ENCODE measurements around the gene PAK1. TPM values are rescaled to one million over a fixed set of nuclear protein-coding genes. Genes with fewer than 3 reads are reported as not detected.
"Not testable (repeated sequence)": the region's sequence is repeated elsewhere in the genome, so short reads cannot be mapped to it uniquely, and the experiment has no call there.

Gene PAK1
- polyA plus RNA-seq, 3 donors = 128 to 195 (median 134) TPM

DNA sequence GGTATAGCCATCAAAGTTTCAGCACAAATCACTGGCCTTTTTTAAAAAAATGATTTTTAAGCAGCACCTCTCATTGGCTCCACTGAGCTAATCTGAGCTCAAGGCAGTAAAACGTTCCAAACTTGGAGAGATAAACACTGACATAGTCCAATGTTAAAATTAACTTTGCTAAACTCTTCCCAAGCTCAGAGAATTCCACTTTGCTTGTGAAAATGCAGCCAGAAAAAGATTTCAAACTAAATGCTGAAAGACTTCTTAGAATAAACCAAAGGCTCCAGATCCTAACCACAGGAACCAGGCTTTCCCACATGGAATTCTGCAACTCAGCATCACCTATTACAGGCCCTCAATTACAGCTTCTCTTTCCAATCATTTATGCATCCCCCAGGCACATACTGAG, 87.7 kb downstream of the PAK1 start:
- intact Hi-C loops (cut with micrococcal nuclease) = no loop called here
- peak overlapping the region in 1 of 7 donors; percentile 11 for H3K27ac Mint-ChIP-seq
- TF ChIP-seq, protein P1, sequence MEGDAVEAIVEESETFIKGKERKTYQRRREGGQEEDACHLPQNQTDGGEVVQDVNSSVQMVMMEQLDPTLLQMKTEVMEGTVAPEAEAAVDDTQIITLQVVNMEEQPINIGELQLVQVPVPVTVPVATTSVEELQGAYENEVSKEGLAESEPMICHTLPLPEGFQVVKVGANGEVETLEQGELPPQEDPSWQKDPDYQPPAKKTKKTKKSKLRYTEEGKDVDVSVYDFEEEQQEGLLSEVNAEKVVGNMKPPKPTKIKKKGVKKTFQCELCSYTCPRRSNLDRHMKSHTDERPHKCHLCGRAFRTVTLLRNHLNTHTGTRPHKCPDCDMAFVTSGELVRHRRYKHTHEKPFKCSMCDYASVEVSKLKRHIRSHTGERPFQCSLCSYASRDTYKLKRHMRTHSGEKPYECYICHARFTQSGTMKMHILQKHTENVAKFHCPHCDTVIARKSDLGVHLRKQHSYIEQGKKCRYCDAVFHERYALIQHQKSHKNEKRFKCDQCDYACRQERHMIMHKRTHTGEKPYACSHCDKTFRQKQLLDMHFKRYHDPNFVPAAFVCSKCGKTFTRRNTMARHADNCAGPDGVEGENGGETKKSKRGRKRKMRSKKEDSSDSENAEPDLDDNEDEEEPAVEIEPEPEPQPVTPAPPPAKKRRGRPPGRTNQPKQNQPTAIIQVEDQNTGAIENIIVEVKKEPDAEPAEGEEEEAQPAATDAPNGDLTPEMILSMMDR (IDR thresholded peaks at IDR 0.05) = no peak
- H3K4me3 ChIP-seq (replicated peaks in 1 of 3; ENCODE audit: low read depth in 2 of 3, low read length in 3 of 3) = no peak overlapping the region
- no peaks in the 10 kb centered on the region for H3K9me3 ChIP-seq (replicated peaks in 1 of 2; ENCODE audit: control insufficient read depth in 1 of 2, insufficient read depth in 1 of 2, low read length in 2 of 2)
- H3K4me2 ChIP-seq (replicated peaks; ENCODE audit: extremely low read depth, low read length, poor library complexity, severe bottlenecking) = no peak overlapping the region
- no peak for DNase-seq
- H3K36me3 ChIP-seq (replicated peaks in 1 of 2; ENCODE audit: control insufficient read depth in 1 of 2, insufficient read depth in 2 of 2, low read length in 2 of 2) = peaks cover 42 to 94% of the 10 kb centered on the region in 2 donors
- H3K36me3 Mint-ChIP-seq = peaks cover 53 to 73% of the 10 kb centered on the region in 2 donors
- H3K9ac ChIP-seq (ENCODE audit: insufficient read depth, low read length, poor library complexity, severe bottlenecking) = no peak overlapping the region
- peaks cover 85% of the 10 kb centered on the region for H3K79me2 ChIP-seq (ENCODE audit: insufficient read depth, low read length)
- no peak overlapping the region for H2AFZ ChIP-seq (ENCODE audit: insufficient read depth, low read depth, low read length, poor library complexity, severe bottlenecking)
- H3K4me1 Mint-ChIP-seq = peaks cover 4% of the 10 kb centered on the region
- no peaks in the 10 kb centered on the region for H3K4me1 ChIP-seq (ENCODE audit: control insufficient read depth in 1 of 2, insufficient read depth in 2 of 2, low read length in 2 of 2)
- H4K20me1 ChIP-seq (ENCODE audit: insufficient read depth, low read length) = peaks cover 97% of the 10 kb centered on the region
- H3K27ac ChIP-seq (ENCODE audit: low read depth in 1 of 2, low read length in 2 of 2) = peak overlapping the region in 1 of 2 donors; percentile 24
- 86% methylated on average over 1 of the region's 1 CpG for WGBS (ENCODE audit: insufficient coverage)
- H3K9me3 Mint-ChIP-seq = no peaks in the 10 kb centered on the region
- H3K27me3 Mint-ChIP-seq (ENCODE audit: low read depth in 3 of 3) = no peaks in the 10 kb centered on the region
- H3K4me3 Mint-ChIP-seq = no peak overlapping the region
- H3K27me3 ChIP-seq (ENCODE audit: control insufficient read depth in 2 of 2, insufficient read depth in 2 of 2, low read length in 2 of 2) = no peaks in the 10 kb centered on the region

DNA sequence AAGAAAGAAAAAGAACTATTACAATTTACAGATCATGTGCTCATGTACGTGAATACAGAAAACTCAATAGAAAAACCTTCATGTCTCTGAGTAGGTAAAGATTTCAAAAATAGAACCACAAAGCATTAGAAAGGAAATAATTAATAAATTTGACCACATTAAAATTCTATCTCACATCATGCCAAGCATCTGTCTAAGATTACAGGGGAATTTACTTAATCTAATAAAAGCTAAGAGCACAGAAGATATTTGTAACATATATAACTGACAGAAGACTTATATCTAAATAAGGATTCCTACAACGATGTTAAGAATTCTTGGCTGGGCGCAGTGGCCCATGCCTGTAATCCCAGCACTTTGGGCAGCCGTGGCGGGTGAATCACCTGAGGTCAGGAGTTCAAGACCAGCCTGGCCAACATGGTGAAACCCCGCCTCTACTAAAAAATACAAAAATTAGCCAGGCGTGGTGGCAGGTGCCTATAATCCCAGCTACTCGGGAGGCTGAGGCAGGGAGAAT, 88.6 kb downstream of the PAK1 start:
- H3K9me3 Mint-ChIP-seq; H3K27me3 ChIP-seq (ENCODE audit: control insufficient read depth in 2 of 2, insufficient read depth in 2 of 2, low read length in 2 of 2); H3K27ac ChIP-seq (ENCODE audit: low read depth in 1 of 2, low read length in 2 of 2); H3K27me3 Mint-ChIP-seq (ENCODE audit: low read depth in 3 of 3); H3K4me1 Mint-ChIP-seq; H3K4me2 ChIP-seq (replicated peaks; ENCODE audit: extremely low read depth, low read length, poor library complexity, severe bottlenecking); H3K4me3 ChIP-seq (replicated peaks in 1 of 3; ENCODE audit: low read depth in 2 of 3, low read length in 3 of 3); H3K4me1 ChIP-seq (ENCODE audit: control insufficient read depth in 1 of 2, insufficient read depth in 2 of 2, low read length in 2 of 2); H3K4me3 Mint-ChIP-seq; DNase-seq; H2AFZ ChIP-seq (ENCODE audit: insufficient read depth, low read depth, low read length, poor library complexity, severe bottlenecking); intact Hi-C loops (cut with micrococcal nuclease); H3K9me3 ChIP-seq (replicated peaks in 1 of 2; ENCODE audit: control insufficient read depth in 1 of 2, insufficient read depth in 1 of 2, low read length in 2 of 2); H3K9ac ChIP-seq (ENCODE audit: insufficient read depth, low read length, poor library complexity, severe bottlenecking): not testable (repeated sequence)
- 100% methylated on average over 2 of the region's 8 CpGs for WGBS (ENCODE audit: insufficient coverage)
- Histone ChIP-seq H4K20me1 (ENCODE audit: insufficient read depth, low read length) (peaks cover 97% of the 10 kb centered on the region), H3K36me3 (replicated peaks in 1 of 2; ENCODE audit: control insufficient read depth in 1 of 2, insufficient read depth in 2 of 2, low read length in 2 of 2) (peaks cover 40 to 94% of the 10 kb centered on the region in 2 donors), H3K79me2 (ENCODE audit: insufficient read depth, low read length) (peaks cover 82% of the 10 kb centered on the region)
- Mint-ChIP-seq H3K36me3 (peaks cover 53 to 73% of the 10 kb centered on the region in 2 donors), H3K27ac (peak overlapping the region in 1 of 7 donors; percentile 3)
